Activated naive CD4-positive, alpha-beta T cell (primary cell): Measurements from ENCODE around the gene MRPS27.

Experiments
- DNase-seq, 4 experiments: peaks; one replicate each; lab custom pipeline; 2025; lab: John Stamatoyannopoulos, UW

MRPS27 gene

DNA sequence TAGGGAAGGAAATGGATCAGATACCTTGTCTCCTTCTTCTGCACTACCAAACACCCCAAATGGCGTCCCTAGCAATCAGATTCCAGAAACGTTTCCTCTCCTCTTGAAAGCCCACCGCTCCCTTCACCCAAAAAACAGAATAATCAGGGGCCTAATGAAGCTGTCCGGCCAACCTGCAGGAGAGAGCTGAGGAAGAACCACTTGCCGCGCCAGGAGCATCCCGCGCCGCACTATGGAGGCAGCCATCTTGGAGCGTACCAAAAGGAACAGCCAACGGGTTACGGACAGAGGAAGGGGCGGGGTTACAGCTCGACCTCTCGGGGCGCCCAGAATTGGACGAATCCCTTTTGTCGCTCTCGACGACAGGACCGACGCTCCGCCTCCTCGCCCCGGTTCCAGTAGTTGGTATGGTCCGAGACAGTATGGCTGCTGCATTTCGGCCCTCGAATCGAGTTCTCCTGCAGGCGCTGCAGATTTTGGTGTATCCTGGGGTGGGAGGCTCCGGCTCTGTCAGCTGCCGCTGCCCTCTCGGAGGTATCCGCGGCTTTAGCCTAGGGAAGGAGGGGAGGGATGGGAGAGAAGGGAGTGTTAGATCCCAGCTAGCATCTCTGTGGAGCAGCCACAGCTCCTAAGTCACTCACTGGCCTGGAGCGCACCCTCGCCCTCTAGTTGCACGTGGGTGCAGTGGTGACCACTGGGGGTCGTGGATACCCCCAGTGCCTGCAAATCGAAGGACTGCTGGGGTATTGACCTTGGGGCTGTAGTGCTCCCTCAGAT lies at the start of gene MRPS27, which contains the start of gene PTCD2:
TSS of gene MRPS27 (minus strand) at position 265 of the 777 bp plus-strand sequence. CDS start at position 246, 19 bp downstream.
TSS of gene PTCD2 (plus strand) at position 398 of the 777 bp plus-strand sequence. CDS start at position 408, 10 bp downstream.
- peak; percentile 76 to 88 (median 82) for DNase-seq

- no peak for DNase-seq
These were observed 49.7 kb upstream of the MRPS27 start for GRCh38 chr5:72369711-72370110.

DNA sequence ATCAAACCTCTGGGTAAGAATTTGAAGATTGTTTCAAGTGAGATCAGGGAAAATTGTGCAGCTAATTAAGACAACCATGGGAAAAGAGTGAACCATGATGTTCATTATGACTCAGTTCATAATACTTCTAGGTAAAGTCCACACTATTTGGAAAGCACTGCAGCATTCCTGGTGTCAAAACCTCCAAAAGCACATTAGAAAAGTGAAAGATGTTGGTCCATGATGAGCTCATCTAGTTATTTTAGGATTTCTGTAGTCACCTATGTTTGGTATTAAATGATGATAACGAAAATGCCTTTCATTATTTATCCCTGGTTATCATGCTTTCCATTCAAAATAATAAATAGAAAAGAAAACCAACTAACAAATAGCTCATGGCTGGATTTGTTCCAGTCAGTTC lies 49.3 kb upstream of the MRPS27 start:
- no peak for DNase-seq

- no peak for DNase-seq
These were observed 48.2 kb upstream of the MRPS27 start for GRCh38 chr5:72368271-72368670.

- DNase-seq = peak in 1 of 4 experiments; percentile 2
These were observed 46.4 kb upstream of the MRPS27 start for GRCh38 chr5:72366324-72366976.

- DNase-seq = no peak
These were observed 44.9 kb upstream of the MRPS27 start for GRCh38 chr5:72364951-72365350.

GRCh38 chr5:72364171-72364570 lies 44.1 kb upstream of the MRPS27 start:
- DNase-seq = no peak

DNA sequence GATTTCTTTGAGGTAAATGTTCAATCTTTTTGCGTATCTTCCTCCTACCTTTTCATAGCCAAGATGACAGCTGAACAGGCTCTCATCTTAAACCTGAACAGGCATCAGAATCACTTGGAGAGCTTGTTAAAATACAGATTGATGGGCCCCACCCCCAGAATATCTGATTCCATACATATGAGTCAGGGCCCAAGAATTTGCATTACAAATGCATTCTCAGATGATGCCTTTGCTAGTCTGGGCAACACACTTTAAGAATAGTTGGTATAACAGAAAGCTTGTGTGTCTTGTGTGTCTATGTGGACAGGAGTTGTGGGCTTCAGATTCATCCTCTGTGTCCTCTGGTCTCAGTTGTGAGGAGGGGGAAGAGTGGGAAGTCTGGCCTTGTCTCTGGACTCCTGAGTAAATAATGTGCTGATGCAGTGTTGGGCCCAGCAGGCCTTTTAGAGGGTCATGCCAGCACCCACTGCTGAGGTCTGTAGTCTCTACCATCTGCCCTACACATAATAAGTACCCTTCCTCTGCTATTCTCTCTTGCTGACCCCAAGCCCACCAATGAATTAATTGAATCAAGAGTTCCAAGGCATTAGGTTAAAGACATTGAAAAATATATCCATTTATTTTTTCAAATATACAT lies 43.2 kb upstream of the MRPS27 start:
- no peak for DNase-seq

DNA sequence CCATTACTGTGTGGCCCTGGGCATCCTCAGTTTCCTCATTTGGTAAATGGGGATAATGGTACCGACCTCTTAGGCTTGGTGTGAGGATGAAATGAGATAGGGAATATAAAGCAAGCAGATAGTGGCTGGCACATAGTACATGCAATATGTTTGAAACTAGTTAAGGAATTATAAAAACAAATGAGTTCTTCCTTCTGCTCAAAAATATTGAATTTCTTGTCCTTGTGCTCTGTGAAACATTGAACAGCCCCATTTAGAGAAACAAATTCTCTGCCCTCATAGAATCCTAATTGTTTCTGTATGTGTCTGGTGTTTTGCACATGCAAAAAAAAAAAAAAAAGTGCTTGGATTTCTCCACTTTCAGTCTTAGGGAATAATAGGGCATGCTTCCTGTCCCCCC lies 39.8 kb upstream of the MRPS27 start:
- no peak for DNase-seq

GRCh38 chr5:72358925-72359324 lies 38.9 kb upstream of the MRPS27 start:
- DNase-seq = no peak

- no peak for DNase-seq
These were observed 36.3 kb upstream of the MRPS27 start for GRCh38 chr5:72356361-72356760.

GRCh38 chr5:72355706-72356299 lies 35.8 kb upstream of the MRPS27 start:
- DNase-seq = no peak

- DNase-seq = no peak
These were observed 33.0 kb upstream of the MRPS27 start for GRCh38 chr5:72353046-72353445.

- no peak for DNase-seq
These were observed 32.6 kb upstream of the MRPS27 start for GRCh38 chr5:72352616-72353015.

DNA sequence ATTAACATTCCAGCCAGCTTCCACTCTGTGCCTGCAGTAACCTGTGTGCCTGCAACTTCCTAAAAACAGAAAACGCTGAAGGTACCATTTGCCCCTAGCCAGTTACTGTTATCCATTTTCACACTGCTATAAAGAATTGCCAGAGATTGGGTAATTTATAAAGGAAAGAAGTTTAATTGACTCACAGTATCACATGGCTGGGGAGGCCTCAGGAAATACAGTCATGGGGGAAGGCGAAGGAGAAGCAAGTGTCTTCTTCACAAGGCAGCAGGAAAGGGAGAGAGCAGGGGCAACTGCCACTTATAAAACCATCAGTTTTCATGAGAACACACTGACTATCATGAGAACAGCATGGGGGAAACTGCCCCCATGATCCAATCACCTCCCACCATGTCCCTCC lies 31.3 kb upstream of the MRPS27 start:
- DNase-seq = no peak

GRCh38 chr5:72347801-72348308 lies 27.8 kb upstream of the MRPS27 start:
- no peak for DNase-seq

DNA sequence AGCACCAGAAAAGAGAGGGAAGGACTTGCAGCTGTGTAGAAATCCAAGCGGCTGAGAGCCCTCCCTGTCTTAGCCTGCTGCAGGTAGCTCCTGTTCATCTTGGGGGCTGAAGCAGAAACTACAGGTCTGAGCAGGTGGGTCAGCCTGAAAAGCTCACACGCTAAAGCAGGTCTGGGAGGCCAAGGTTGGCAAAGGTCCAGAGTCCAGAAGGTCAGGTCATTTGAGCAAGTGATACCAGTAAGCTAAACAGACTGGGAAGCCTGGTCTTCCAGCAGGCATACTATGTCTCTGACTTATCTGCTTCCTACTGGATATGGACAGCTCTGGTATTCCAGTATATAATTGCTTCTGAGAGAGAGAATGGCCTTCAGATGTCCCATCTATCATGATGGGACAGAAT lies 26.4 kb upstream of the MRPS27 start:
- DNase-seq = no peak

GRCh38 chr5:72338689-72339209 lies 18.7 kb upstream of the MRPS27 start:
- no peak for DNase-seq

DNA sequence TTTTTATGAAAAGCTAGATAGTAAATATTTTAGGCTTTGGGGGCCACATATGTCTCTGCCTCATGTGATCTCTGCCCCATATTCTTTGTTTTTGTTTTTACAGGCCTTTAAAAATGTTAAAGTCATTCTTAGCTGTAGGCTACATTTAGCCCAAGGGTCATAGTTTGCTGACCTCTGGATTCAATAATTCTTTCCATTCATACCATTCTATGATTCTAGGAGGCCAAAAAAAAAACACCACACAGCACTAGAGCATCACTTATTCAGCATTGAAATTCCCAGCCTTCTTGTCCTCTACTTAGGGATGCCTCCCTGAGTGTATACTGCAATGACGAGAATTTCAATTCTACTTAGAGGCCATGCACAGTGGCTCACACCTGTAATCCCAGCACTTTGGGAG lies 17.1 kb upstream of the MRPS27 start:
- DNase-seq = no peak

DNA sequence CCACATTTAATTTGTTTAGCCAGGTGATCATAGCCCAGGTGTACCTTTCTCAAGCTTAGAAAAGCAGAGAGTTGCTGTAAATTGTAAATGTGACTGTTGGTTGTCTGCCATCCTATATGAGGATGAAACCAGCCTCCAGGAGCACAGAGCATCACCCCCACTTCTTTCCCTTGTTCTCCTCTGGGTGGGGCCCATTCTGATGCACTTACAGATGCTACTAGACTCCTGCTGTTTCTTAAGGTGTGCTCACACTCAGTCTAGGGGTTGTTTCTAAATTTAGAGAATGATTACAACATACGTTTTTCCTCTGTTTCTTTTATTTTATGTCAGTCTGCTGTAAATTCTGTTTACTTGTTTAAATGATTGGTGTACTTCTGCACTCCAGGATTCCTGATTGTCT lies 10.7 kb upstream of the MRPS27 start:
- no peak for DNase-seq

GRCh38 chr5:72328172-72328571 lies 8.1 kb upstream of the MRPS27 start:
- DNase-seq = no peak

DNA sequence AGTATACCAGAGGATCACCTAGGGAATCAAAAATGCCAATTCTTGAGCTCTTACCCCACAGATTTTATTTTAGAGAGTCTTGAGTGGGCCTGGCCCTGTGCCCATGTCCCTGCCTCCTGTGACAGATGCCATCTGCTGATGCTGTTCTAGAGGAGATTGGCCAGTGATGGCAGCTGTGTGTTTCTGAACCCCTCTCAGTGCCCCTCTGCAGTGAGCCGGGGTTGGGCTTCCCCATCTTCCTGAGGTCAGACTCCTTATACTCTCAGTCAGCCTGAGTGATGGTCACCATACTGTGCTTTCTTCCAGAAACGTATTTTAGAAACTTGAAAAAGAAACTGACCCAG lies 6.2 kb upstream of the MRPS27 start:
- no peak for DNase-seq
